DMS153 (cell line): ENCODE data around the gene CYP3A4.
"Not testable (repeated sequence)": the region's sequence is repeated elsewhere in the genome, so short reads cannot be mapped to it uniquely, and the experiment has no call there.

Source experiments
- DNase-seq: peaks from one replicate; lab custom pipeline; 2025; lab: John Stamatoyannopoulos, UW

The CYP3A4 gene

GRCh38 chr7:99723201-99723600 lies 60.8 kb downstream of the CYP3A4 start:
- DNase-seq: not testable (repeated sequence)

GRCh38 chr7:99720800-99721595 lies 63.0 kb downstream of the CYP3A4 start:
- no peak for DNase-seq

GRCh38 chr7:99719996-99720769 lies 63.8 kb downstream of the CYP3A4 start:
- no peak for DNase-seq

- DNase-seq: no peak
Measured at GRCh38 chr7:99713995-99714570, 69.9 kb downstream of the CYP3A4 start.

GRCh38 chr7:99709838-99710578 lies 74.0 kb downstream of the CYP3A4 start:
- DNase-seq: no peak

- no peak for DNase-seq
Measured at GRCh38 chr7:99709260-99709659, 74.7 kb downstream of the CYP3A4 start.

- no peak for DNase-seq
Measured at GRCh38 chr7:99707096-99707495, 76.9 kb downstream of the CYP3A4 start.
